COLO668 (cell line): ENCODE measurements around the gene C6orf132.
"Not testable (repeated sequence)": the region's sequence is repeated elsewhere in the genome, so short reads cannot be mapped to it uniquely, and the experiment has no call there.

Experiments used
- DNase-seq: peaks from one replicate; lab custom pipeline; 2025; ENCODE audit not compliant: unreplicated experiment; lab: John Stamatoyannopoulos, UW

Gene C6orf132

DNA sequence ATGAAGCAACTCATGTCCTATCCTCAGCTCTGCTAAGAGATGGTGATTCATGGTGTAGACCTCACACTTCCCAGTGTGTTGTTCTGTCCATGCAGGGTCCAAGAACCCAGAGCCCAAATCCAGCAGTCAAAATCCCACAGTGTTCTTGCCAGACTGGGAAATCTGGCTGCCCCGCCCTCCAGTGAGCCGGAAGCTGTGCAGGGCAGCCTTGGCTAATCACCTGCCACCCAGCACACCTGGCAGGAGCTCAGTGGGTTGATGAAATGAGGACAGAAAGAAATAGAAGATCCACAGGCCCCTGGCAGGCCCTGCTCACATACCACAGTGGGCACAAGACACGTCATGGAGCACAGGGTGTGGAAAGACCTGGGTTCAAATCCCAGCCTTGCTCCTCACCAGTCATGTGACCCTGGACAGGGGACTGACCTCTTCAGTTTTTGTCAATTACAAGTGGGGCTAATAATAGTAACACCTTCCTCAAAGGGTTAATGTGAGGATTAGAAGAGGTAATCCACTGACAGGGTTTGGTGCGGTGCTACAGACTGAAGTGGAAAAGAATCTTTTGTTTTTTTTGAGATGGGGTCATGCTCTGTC, 17.1 kb upstream of the C6orf132 start:
- DNase-seq = peak; percentile 30

DNA sequence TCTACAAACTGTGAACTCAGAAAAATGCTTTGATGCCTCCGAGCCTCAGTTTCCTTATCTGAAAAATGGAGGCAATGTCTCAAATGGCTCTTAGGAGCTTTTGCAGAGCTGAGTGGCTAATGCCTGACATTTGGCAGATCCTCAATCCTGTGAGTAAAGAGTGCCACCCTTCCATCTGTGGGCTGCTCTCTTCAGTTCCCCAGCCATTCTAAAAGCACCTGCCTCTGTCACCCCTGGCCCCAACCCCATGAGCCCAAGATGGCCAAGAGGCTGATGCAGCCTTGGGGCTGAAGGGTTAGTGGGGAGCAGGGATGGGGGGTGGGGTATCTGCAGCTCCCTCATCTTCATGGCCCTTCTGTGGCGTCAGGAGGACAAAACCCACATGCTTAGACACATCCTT, 16.2 kb upstream of the C6orf132 start:
- DNase-seq = no peak

- no peak for DNase-seq
Observed at GRCh38 chr6:42158011-42158410, 15.6 kb upstream of the C6orf132 start.

DNA sequence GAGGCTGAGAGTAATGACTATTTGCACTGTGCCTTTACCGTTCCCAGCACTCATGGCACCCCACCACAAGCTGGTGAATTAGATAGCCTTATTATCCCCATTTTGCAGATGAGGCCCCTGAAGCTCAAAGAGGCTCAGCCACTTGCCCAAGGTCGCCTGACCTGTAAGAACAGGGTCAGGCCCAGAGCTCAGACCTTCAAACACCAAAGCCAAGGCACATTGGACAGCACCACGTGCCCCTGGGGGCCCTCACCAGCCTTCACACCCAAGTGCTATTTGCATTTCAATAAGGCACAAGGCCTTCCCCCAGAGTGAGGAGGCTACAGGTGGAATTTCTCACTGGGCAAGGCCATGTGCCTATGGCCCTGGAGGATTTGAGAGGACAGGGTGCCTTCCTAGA, 14.2 kb upstream of the C6orf132 start:
- no peak for DNase-seq

DNA sequence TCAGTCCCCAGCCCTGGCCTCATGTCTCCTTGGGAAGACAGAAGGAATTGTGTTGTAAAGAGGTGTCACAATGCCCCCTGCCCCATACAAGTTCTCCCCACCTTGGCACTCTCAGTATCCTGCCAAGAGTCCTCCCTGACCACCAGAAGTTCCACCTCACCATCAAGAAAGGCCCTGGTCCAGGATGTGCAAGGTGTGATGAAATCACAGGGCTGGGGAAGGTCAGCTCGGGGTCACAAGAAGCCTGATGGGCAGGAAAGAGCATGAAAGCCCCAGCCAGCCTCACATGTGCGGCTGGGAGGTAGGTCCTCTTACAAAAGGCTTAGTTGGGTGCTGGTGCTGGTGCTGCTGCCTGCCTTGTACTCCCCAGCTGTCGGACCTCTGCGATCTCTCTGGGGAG, 12.9 kb upstream of the C6orf132 start:
- DNase-seq = no peak

DNA sequence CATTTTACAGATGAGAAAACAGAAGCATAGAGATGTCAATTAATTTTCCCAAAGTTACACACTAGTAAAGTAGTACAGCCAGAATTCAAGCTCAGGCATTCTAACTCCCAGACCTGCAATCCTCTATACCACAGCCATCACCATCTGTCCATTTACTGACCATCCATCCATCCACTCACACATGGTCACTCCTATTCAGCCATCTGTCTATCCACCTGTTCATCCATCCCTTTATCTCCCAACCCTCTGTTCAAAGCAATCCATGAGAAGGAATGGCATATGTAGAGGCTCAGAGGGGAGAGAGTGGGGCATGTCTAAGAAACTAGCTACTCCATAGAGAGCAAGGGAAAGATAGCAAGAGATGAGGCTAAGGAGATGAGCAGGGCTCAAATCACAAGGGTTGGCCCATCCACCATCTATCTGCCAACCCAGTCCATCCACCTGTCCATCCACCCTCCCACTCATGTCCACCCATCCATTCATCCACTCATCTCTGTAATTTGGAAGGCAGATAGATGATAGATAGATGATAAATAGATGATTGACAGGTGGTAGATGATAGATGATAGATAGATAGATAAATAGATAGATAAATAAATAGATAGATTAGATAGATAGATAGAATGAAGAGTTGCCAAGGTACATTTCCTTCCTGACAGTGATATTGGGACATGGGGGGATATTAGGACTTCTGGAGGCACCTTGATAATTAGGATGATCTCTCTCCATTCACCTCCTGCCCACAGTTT, 12.2 kb upstream of the C6orf132 start:
- DNase-seq = no peak

GRCh38 chr6:42153921-42154320, 11.5 kb upstream of the C6orf132 start:
- no peak for DNase-seq

- not testable (repeated sequence) for DNase-seq
Observed at GRCh38 chr6:42152528-42153213, 10.3 kb upstream of the C6orf132 start.

GRCh38 chr6:42152024-42152423, 9.6 kb upstream of the C6orf132 start:
- DNase-seq = no peak

- DNase-seq = no peak
Observed at GRCh38 chr6:42150254-42150653, 7.8 kb upstream of the C6orf132 start.

GRCh38 chr6:42148058-42148457, 5.6 kb upstream of the C6orf132 start:
- DNase-seq = no peak

DNA sequence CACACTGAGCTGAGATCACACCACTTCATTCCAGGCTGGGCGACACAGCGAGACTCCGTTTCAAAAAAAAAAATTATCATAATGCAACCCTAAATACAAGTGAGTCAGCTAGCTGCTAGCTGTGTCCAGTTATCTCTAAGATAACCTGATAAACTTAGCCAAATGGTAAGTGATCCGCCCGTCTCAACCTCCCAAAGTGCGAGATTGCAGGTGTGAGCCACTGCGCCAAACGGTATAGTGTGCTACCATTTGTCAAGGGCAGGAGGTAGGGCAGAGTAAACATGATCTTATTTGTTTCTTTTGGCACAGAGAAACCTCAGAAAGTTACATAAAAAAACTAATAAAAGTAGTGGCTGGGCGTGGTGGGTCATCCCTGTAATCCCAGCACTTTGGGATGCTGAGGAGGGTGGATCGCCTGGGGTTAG, 4.7 kb upstream of the C6orf132 start:
- DNase-seq = no peak

- DNase-seq = no peak
Observed at GRCh38 chr6:42141603-42142117, 760 bp downstream of the C6orf132 start.

DNA sequence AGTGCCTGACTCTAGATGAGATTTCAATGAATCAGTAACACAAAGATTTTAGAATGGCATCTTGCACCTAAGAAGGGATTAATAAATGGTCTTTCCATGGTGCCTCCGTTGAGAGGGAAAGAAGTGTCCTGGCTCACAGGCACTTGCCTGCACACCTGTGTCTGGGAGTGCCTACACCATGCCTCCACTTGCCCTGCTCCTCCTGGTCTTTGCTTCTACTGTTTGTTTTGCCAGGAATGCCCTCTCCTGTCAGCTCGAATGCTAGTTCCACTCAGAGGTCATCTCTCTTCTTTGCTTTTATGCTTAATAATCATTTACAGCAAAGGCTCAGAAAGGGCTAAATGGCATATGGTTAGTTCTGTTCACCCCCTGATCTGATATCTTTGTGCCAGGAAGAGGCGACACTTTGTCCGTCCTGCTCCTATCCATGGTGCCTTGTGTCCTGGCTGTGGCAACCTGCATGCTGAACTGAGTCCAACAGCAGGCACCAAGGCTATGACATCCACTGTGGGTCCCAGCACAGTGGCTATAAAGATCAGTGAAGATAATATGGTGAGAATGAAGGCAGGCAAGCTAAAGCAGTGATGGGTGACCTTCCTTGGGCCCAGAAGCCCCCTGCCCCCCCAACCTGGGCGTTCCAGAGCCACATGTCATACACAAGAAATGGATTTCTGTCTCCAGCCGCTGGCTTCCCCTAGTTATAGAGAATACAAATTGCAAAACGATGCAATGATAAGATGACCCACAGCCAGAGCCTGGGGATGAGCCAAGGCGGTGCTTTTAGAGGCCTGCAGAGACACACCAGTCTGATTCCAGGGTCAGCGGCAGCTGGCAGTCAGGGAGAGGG, 1.4 kb downstream of the C6orf132 start:
- no peak for DNase-seq

DNA sequence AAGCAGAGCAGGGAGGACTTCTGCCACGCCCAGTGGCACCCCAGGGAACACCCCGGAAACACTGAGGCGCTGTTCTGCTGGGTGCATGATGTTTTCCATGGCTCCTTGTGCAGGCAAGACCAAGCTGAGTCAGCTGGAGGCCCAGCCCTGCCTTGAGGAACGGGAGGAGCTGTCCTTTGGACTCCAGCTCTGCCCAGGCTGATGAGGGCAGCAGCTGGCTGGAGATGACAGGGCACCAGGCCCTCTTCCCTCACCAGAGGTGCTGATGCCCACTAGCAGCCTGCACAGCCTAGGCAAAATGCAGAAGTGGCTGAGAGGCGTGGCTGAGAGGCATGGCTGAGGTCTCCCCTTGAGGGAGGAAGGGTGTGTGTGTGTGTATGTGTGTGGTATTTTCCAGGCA, 2.4 kb downstream of the C6orf132 start:
- no peak for DNase-seq

- no peak for DNase-seq
Observed at GRCh38 chr6:42138630-42139619, 3.5 kb downstream of the C6orf132 start.

DNA sequence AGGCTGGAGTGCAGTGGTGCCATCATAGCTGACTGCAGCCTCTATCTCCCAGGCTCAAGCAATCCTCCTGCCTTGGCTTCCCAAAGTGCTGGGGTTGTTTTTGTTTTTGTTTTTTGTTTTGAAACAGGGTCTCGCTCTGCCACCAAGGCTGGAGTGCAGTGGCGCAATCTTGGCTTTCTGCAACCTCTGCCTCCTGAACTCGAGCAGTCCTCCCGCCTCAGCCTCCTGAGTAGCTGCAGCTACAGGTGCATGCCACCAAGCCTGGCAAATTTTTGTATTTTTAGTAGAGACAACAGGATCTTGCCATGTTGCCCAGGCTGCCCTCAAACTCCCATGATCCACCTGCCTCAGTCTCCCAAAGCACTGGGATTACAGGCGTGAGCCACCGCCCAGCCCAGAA, 4.2 kb downstream of the C6orf132 start:
- no peak for DNase-seq

GRCh38 chr6:42137194-42137753, 5.1 kb downstream of the C6orf132 start:
- DNase-seq = no peak

GRCh38 chr6:42136508-42137193, 5.8 kb downstream of the C6orf132 start:
- no peak for DNase-seq
